ENCODE results near the gene GRWD1. TPM values are rescaled to one million over a fixed set of nuclear protein-coding genes. Genes with fewer than 3 reads are reported as not detected.
A peak's percentile ranks its signal among the peaks of the same experiment; 100 is the strongest.

Gene GRWD1
- total RNA-seq, 4 donors from 2014 or later = 19.5 to 90.5 (median 31.5) TPM

- ATAC-seq (ENCODE audit: low FRiP score) (no peak), DNase-seq (ENCODE audit: low spot score) (no peak)
- no peak for TF ChIP-seq CTCF (IDR thresholded peaks at IDR 0.05)
These were observed 45.4 kb downstream of the GRWD1 start for GRCh38 chr19:48490981-48491792.

GRCh38 chr19:48491793-48492123 is 46.0 kb downstream of the GRWD1 start:
- ATAC-seq (ENCODE audit: low FRiP score) = no peak
- no peak for DNase-seq (ENCODE audit: low spot score)
- TF ChIP-seq CTCF (IDR thresholded peaks at IDR 0.05) = no peak

GRCh38 chr19:48492925-48493717 is 47.3 kb downstream of the GRWD1 start:
- DNase-seq (ENCODE audit: low spot score) (peak; percentile 81), ATAC-seq (ENCODE audit: low FRiP score) (peak; percentile 92)
- no peak for TF ChIP-seq CTCF (IDR thresholded peaks at IDR 0.05)

GRCh38 chr19:48493718-48494401 is 48.1 kb downstream of the GRWD1 start:
- ATAC-seq (ENCODE audit: low FRiP score) = peak; percentile 20
- TF ChIP-seq CTCF (IDR thresholded peaks at IDR 0.05) = no peak
- DNase-seq (ENCODE audit: low spot score) = no peak

GRCh38 chr19:48495396-48495795 is 49.6 kb downstream of the GRWD1 start:
- no peak for ATAC-seq (ENCODE audit: low FRiP score)
- DNase-seq (ENCODE audit: low spot score) = no peak
- no peak for TF ChIP-seq CTCF (IDR thresholded peaks at IDR 0.05)

- ATAC-seq (ENCODE audit: low FRiP score) = no peak
These were observed 51.4 kb downstream of the GRWD1 start for GRCh38 chr19:48496959-48497727.

More at GRCh38 chr19:48496959-48497727, 51.4 kb downstream of the GRWD1 start:
- DNase-seq (ENCODE audit: low spot score) = no peak
- no peak for TF ChIP-seq CTCF (IDR thresholded peaks at IDR 0.05)

All from omental fat pad (tissue), 4 donors.